Measurements from ENCODE around the gene ZSCAN30. TPM values are rescaled to one million over a fixed set of nuclear protein-coding genes. Genes with fewer than 3 reads are reported as not detected.

Gene ZSCAN30
- total RNA-seq, 1 experiment from 2014 or later, result 21.9 TPM

GRCh38 chr18:35236571-35237363, 53.3 kb downstream of the ZSCAN30 start:
- H3K36me3 Mint-ChIP-seq, result no peaks in the 10 kb centered on the region
- ATAC-seq, result no peak
- DNase-seq (ENCODE audit: low spot score), result no peak
- H3K4me3 Mint-ChIP-seq, result no peak overlapping the region
- H3K27ac Mint-ChIP-seq, result no peak overlapping the region
- ChIA-PET POLR2A (no interaction called here), CTCF (no interaction called here)
- H3K27me3 Mint-ChIP-seq (ENCODE audit: low read depth), result no peaks in the 10 kb centered on the region
- no peaks in the 10 kb centered on the region for H3K9me3 Mint-ChIP-seq
- no peak for TF ChIP-seq NR1H2 (CRISPR knock-in tag; IDR thresholded peaks at IDR 0.05)
- TF ChIP-seq, protein P1, sequence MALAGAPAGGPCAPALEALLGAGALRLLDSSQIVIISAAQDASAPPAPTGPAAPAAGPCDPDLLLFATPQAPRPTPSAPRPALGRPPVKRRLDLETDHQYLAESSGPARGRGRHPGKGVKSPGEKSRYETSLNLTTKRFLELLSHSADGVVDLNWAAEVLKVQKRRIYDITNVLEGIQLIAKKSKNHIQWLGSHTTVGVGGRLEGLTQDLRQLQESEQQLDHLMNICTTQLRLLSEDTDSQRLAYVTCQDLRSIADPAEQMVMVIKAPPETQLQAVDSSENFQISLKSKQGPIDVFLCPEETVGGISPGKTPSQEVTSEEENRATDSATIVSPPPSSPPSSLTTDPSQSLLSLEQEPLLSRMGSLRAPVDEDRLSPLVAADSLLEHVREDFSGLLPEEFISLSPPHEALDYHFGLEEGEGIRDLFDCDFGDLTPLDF (CRISPR knock-in tag; IDR thresholded peaks at IDR 0.05), result no peak
- TF ChIP-seq, protein P2, sequence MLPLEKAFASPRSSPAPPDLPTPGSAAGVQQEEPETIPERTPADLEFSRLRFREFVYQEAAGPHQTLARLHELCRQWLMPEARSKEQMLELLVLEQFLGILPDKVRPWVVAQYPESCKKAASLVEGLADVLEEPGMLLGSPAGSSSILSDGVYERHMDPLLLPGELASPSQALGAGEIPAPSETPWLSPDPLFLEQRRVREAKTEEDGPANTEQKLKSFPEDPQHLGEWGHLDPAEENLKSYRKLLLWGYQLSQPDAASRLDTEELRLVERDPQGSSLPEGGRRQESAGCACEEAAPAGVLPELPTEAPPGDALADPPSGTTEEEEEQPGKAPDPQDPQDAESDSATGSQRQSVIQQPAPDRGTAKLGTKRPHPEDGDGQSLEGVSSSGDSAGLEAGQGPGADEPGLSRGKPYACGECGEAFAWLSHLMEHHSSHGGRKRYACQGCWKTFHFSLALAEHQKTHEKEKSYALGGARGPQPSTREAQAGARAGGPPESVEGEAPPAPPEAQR (CRISPR knock-in tag; IDR thresholded peaks at IDR 0.05), result no peak
- TF ChIP-seq, protein P3, sequence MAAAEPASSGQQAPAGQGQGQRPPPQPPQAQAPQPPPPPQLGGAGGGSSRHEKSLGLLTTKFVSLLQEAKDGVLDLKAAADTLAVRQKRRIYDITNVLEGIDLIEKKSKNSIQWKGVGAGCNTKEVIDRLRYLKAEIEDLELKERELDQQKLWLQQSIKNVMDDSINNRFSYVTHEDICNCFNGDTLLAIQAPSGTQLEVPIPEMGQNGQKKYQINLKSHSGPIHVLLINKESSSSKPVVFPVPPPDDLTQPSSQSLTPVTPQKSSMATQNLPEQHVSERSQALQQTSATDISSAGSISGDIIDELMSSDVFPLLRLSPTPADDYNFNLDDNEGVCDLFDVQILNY (CRISPR knock-in tag; IDR thresholded peaks at IDR 0.05), result no peak
- TF ChIP-seq TEAD4 (CRISPR knock-in tag; IDR thresholded peaks at IDR 0.05), result no peak
- TF ChIP-seq ELF4 (CRISPR knock-in tag; IDR thresholded peaks at IDR 0.05; ENCODE audit: low read depth), result no peak
- no peak for TF ChIP-seq NR3C1 (CRISPR knock-in tag; conservative IDR thresholded peaks at IDR 0.05; ENCODE audit: low read depth)
- no peaks in the 10 kb centered on the region for H3K4me1 Mint-ChIP-seq

GRCh38 chr18:35231052-35231451, 59.0 kb downstream of the ZSCAN30 start:
- peak; percentile 86 for ATAC-seq
- no peaks in the 10 kb centered on the region for H3K36me3 Mint-ChIP-seq
- TF ChIP-seq CTCF (IDR thresholded peaks at IDR 0.05) (peak; percentile 85), SOX15 (CRISPR knock-in tag; IDR thresholded peaks at IDR 0.05) (no peak), HMGA2 (CRISPR knock-in tag; IDR thresholded peaks at IDR 0.05) (no peak), OVOL2 (CRISPR knock-in tag; IDR thresholded peaks at IDR 0.05; ENCODE audit: borderline replicate concordance) (no peak)
- TF ChIP-seq, protein P4, sequence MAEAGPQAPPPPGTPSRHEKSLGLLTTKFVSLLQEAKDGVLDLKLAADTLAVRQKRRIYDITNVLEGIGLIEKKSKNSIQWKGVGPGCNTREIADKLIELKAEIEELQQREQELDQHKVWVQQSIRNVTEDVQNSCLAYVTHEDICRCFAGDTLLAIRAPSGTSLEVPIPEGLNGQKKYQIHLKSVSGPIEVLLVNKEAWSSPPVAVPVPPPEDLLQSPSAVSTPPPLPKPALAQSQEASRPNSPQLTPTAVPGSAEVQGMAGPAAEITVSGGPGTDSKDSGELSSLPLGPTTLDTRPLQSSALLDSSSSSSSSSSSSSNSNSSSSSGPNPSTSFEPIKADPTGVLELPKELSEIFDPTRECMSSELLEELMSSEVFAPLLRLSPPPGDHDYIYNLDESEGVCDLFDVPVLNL (CRISPR knock-in tag; IDR thresholded peaks at IDR 0.05; ENCODE audit: borderline replicate concordance, low read depth), result no peak
- TF ChIP-seq, protein P1 (CRISPR knock-in tag; IDR thresholded peaks at IDR 0.05), result no peak
- no peaks in the 10 kb centered on the region for H3K9me3 Mint-ChIP-seq
- peak; percentile 82 for DNase-seq (ENCODE audit: low spot score)
- peaks cover 3% of the 10 kb centered on the region for H3K4me1 Mint-ChIP-seq
- ChIA-PET CTCF (interaction anchor here (0.6 to 1.8 kb wide), 9 partner anchors 9 to 364 kb away, joined by 3 to 9 read pairs (median 3); partner anchors contain the start of gene ZNF397), POLR2A (no interaction called here)
- H3K27ac Mint-ChIP-seq, result peak overlapping the region; percentile 92
- H3K4me3 Mint-ChIP-seq, result peak overlapping the region; percentile 38
- no peaks in the 10 kb centered on the region for H3K27me3 Mint-ChIP-seq (ENCODE audit: low read depth)

DNA sequence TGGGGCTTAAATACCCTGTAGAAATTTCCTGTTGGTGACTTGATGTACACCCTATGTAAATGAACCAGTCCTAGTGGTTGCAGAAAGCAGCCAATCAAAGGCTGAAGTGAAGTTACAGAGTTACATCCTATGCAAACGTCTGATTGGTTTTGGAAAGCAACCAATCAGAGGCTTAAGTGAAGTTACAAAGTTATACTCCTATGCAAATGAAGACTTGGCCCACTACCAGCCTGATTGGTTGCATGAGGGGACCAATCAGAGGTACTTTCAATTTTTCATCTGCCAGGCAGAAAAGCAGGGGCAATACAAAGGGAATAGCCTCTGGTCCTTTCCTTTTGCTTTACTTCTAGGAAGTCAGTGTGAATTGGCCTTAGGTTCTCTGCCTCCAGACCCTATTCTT, 62.8 kb downstream of the ZSCAN30 start:
- DNase-seq (ENCODE audit: low spot score) (no peak), ATAC-seq (no peak)
- peaks cover 3% of the 10 kb centered on the region for H3K4me1 Mint-ChIP-seq
- ChIA-PET POLR2A (no interaction called here), CTCF (no interaction called here)
- H3K27me3 Mint-ChIP-seq (ENCODE audit: low read depth), result no peaks in the 10 kb centered on the region
- H3K9me3 Mint-ChIP-seq, result no peaks in the 10 kb centered on the region
- H3K36me3 Mint-ChIP-seq, result no peaks in the 10 kb centered on the region
- no peak overlapping the region for H3K27ac Mint-ChIP-seq
- TF ChIP-seq TCF7 (CRISPR knock-in tag; IDR thresholded peaks at IDR 0.05; ENCODE audit: low read depth), result no peak
- no peak; the same call in 1 of the 2 replicates for TF ChIP-seq NFYB (CRISPR knock-in tag; conservative IDR thresholded peaks at IDR 0.05; ENCODE audit: low read depth)
- no peak for TF ChIP-seq ZNF671 (CRISPR knock-in tag; IDR thresholded peaks at IDR 0.05)
- TF ChIP-seq ESRRA (CRISPR knock-in tag; IDR thresholded peaks at IDR 0.05; ENCODE audit: borderline replicate concordance), result no peak
- no peak for TF ChIP-seq TEAD4 (CRISPR knock-in tag; IDR thresholded peaks at IDR 0.05)
- no peak for TF ChIP-seq ZNF423 (CRISPR knock-in tag; IDR thresholded peaks at IDR 0.05)
- TF ChIP-seq GRHL2 (CRISPR knock-in tag; IDR thresholded peaks at IDR 0.05; ENCODE audit: insufficient replicate concordance, severe bottlenecking), result no peak
- no peak for TF ChIP-seq KAT7 (CRISPR knock-in tag; IDR thresholded peaks at IDR 0.05; ENCODE audit: borderline replicate concordance)
- no peak overlapping the region for H3K4me3 Mint-ChIP-seq
